Measurements from ENCODE around the gene MLXIP. TPM values are rescaled to one million over a fixed set of nuclear protein-coding genes. Genes with fewer than 3 reads are reported as not detected.

The MLXIP gene
- total RNA-seq, 8 experiments from 2014 or later: 7.5 to 27.5 (median 15.2) TPM

- Histone ChIP-seq H3K4me1 (replicated peaks in 1 of 2) (no peaks in the 10 kb centered on the region), H3K27ac (no peak overlapping the region), H3K4me3 (no peak overlapping the region)
- peak in 2 of 8 experiments; percentile 22 to 44 for ATAC-seq (replicated peaks in 6 of 8)
- WGBS, 10 experiments: 67 to 100% (median 89%) methylated on average over 2 to 14 of the region's 21 CpGs; no CpG with 5 or more reads in 3 of the 10 experiments
- in situ Hi-C loops (cut with MboI; ENCODE audit: low pct_unique_long_range_greater_than_20kb in 2 of 9, low sequenced_read_pairs in 9 of 9, unreplicated experiment in 9 of 9): no loop called here
Measured at GRCh38 chr12:122141911-122142725, 63.6 kb downstream of the MLXIP start.

- Histone ChIP-seq H3K4me1 (replicated peaks in 1 of 2) (no peaks in the 10 kb centered on the region), H3K27ac (no peak overlapping the region), H3K4me3 (no peak overlapping the region)
- 58 to 89% methylated on average over 3 to 5 of the region's 6 CpGs; no CpG with 5 or more reads in 8 of the 10 experiments for WGBS, 10 experiments
- in situ Hi-C loops (cut with MboI; ENCODE audit: low pct_unique_long_range_greater_than_20kb in 2 of 9, low sequenced_read_pairs in 9 of 9, unreplicated experiment in 9 of 9): no loop called here
- no peak for ATAC-seq (replicated peaks in 6 of 8)
Measured at GRCh38 chr12:122142857-122143256, 64.3 kb downstream of the MLXIP start.

- peak in 1 of 8 experiments; percentile 9 for ATAC-seq (replicated peaks in 6 of 8)
- H3K27ac ChIP-seq: no peak overlapping the region
- H3K4me3 ChIP-seq: no peak overlapping the region
- WGBS, 10 experiments: 80 to 100% (median 96%) methylated on average over 1 to 8 of the region's 12 CpGs; no CpG with 5 or more reads in 3 of the 10 experiments
- H3K4me1 ChIP-seq (replicated peaks in 1 of 2): no peaks in the 10 kb centered on the region
- in situ Hi-C loops (cut with MboI; ENCODE audit: low pct_unique_long_range_greater_than_20kb in 2 of 9, low sequenced_read_pairs in 9 of 9, unreplicated experiment in 9 of 9): no loop called here
Measured at GRCh38 chr12:122144885-122145284, 66.3 kb downstream of the MLXIP start.

- WGBS, 10 experiments: 89 to 100% (median 100%) methylated on average over 1 to 10 of the region's 23 CpGs; no CpG with 5 or more reads in 5 of the 10 experiments
- no peak overlapping the region for H3K4me3 ChIP-seq
- H3K4me1 ChIP-seq (replicated peaks in 1 of 2): no peaks in the 10 kb centered on the region
- in situ Hi-C loops (cut with MboI; ENCODE audit: low pct_unique_long_range_greater_than_20kb in 2 of 9, low sequenced_read_pairs in 9 of 9, unreplicated experiment in 9 of 9): no loop called here
- ATAC-seq (replicated peaks in 6 of 8): no peak
- no peak overlapping the region for H3K27ac ChIP-seq
Measured at GRCh38 chr12:122145505-122146330, 67.2 kb downstream of the MLXIP start.

- 77 to 100% (median 91%) methylated on average over 1 to 10 of the region's 21 CpGs; no CpG with 5 or more reads in 3 of the 10 experiments for WGBS, 10 experiments
- no peaks in the 10 kb centered on the region for H3K4me1 ChIP-seq (replicated peaks in 1 of 2)
- no peak overlapping the region for H3K4me3 ChIP-seq
- no peak overlapping the region for H3K27ac ChIP-seq
- in situ Hi-C loops (cut with MboI; ENCODE audit: low pct_unique_long_range_greater_than_20kb in 2 of 9, low sequenced_read_pairs in 9 of 9, unreplicated experiment in 9 of 9): no loop called here
- peak in 2 of 8 experiments; percentile 9 to 19 for ATAC-seq (replicated peaks in 6 of 8)
Measured at GRCh38 chr12:122147514-122148290, 69.1 kb downstream of the MLXIP start.

GRCh38 chr12:122148657-122149056 lies 70.1 kb downstream of the MLXIP start:
- no peak overlapping the region for H3K27ac ChIP-seq
- H3K4me3 ChIP-seq: no peak overlapping the region
- WGBS, 10 experiments: 40 to 76% (median 66%) methylated on average over 1 to 6 of the region's 6 CpGs
- no peaks in the 10 kb centered on the region for H3K4me1 ChIP-seq (replicated peaks in 1 of 2)
- ATAC-seq (replicated peaks in 6 of 8): no peak
- in situ Hi-C loops (cut with MboI; ENCODE audit: low pct_unique_long_range_greater_than_20kb in 2 of 9, low sequenced_read_pairs in 9 of 9, unreplicated experiment in 9 of 9): no loop called here

- Histone ChIP-seq H3K27ac (no peak overlapping the region), H3K4me1 (replicated peaks in 1 of 2) (no peaks in the 10 kb centered on the region), H3K4me3 (no peak overlapping the region)
- 51 to 96% (median 83%) methylated on average over 2 to 6 of the region's 8 CpGs; no CpG with 5 or more reads in 1 of the 10 experiments for WGBS, 10 experiments
- ATAC-seq (replicated peaks in 6 of 8): no peak
- in situ Hi-C loops (cut with MboI; ENCODE audit: low pct_unique_long_range_greater_than_20kb in 2 of 9, low sequenced_read_pairs in 9 of 9, unreplicated experiment in 9 of 9): no loop called here
Measured at GRCh38 chr12:122150127-122150681, 71.6 kb downstream of the MLXIP start.

- Histone ChIP-seq H3K4me3 (no peak overlapping the region), H3K4me1 (replicated peaks in 1 of 2) (no peaks in the 10 kb centered on the region), H3K27ac (no peak overlapping the region)
- 40 to 100% (median 88%) methylated on average over 1 to 6 of the region's 9 CpGs; no CpG with 5 or more reads in 4 of the 10 experiments for WGBS, 10 experiments
- in situ Hi-C loops (cut with MboI; ENCODE audit: low pct_unique_long_range_greater_than_20kb in 2 of 9, low sequenced_read_pairs in 9 of 9, unreplicated experiment in 9 of 9): no loop called here
- ATAC-seq (replicated peaks in 6 of 8): no peak
Measured at GRCh38 chr12:122152754-122153153, 74.2 kb downstream of the MLXIP start.

GRCh38 chr12:122155705-122156104 lies 77.1 kb downstream of the MLXIP start:
- WGBS, 10 experiments: 48 to 100% (median 56%) methylated on average over 1 to 6 of the region's 10 CpGs; no CpG with 5 or more reads in 5 of the 10 experiments
- no peaks in the 10 kb centered on the region for H3K4me1 ChIP-seq (replicated peaks in 1 of 2)
- H3K27ac ChIP-seq: no peak overlapping the region
- in situ Hi-C loops (cut with MboI; ENCODE audit: low pct_unique_long_range_greater_than_20kb in 2 of 9, low sequenced_read_pairs in 9 of 9, unreplicated experiment in 9 of 9): no loop called here
- ATAC-seq (replicated peaks in 6 of 8): no peak
- no peak overlapping the region for H3K4me3 ChIP-seq

- ATAC-seq (replicated peaks in 6 of 8): no peak
- H3K4me3 ChIP-seq: no peak overlapping the region
- in situ Hi-C loops (cut with MboI; ENCODE audit: low pct_unique_long_range_greater_than_20kb in 2 of 9, low sequenced_read_pairs in 9 of 9, unreplicated experiment in 9 of 9): no loop called here
- no peaks in the 10 kb centered on the region for H3K4me1 ChIP-seq (replicated peaks in 1 of 2)
- no peak overlapping the region for H3K27ac ChIP-seq
- WGBS, 10 experiments: 17 to 90% (median 68%) methylated on average over 1 to 7 of the region's 7 CpGs
Measured at GRCh38 chr12:122158700-122159285, 80.2 kb downstream of the MLXIP start.

- 0 to 81% (median 76%) methylated on average over 1 to 4 of the region's 4 CpGs; no CpG with 5 or more reads in 2 of the 10 experiments for WGBS, 10 experiments
- in situ Hi-C loops (cut with MboI; ENCODE audit: low pct_unique_long_range_greater_than_20kb in 2 of 9, low sequenced_read_pairs in 9 of 9, unreplicated experiment in 9 of 9): no loop called here
- Histone ChIP-seq H3K27ac (no peak overlapping the region), H3K4me3 (no peak overlapping the region), H3K4me1 (replicated peaks in 1 of 2) (no peaks in the 10 kb centered on the region)
- no peak for ATAC-seq (replicated peaks in 6 of 8)
Measured at GRCh38 chr12:122159882-122160281, 81.3 kb downstream of the MLXIP start.

- H3K4me1 ChIP-seq (replicated peaks in 1 of 2): no peaks in the 10 kb centered on the region
- 25 to 60% (median 40%) methylated on average over 1 to 4 of the region's 11 CpGs; no CpG with 5 or more reads in 5 of the 10 experiments for WGBS, 10 experiments
- in situ Hi-C loops (cut with MboI; ENCODE audit: low pct_unique_long_range_greater_than_20kb in 2 of 9, low sequenced_read_pairs in 9 of 9, unreplicated experiment in 9 of 9): no loop called here
- H3K27ac ChIP-seq: no peak overlapping the region
- no peak overlapping the region for H3K4me3 ChIP-seq
- ATAC-seq (replicated peaks in 6 of 8): no peak
Measured at GRCh38 chr12:122160761-122161160, 82.2 kb downstream of the MLXIP start.

Data from motor neuron (in vitro differentiated cells).